HG02870 (cell line): ENCODE measurements around the gene WDR87.

Experiments
- ATAC-seq: cut with Tn5 transposase; IDR thresholded peaks from one replicate; pipeline ENCODE4 v1.9.1; 2021; ENCODE audit warnings: mild to moderate bottlenecking, moderate library complexity; ENCODE audit not compliant: unreplicated experiment

The WDR87 gene

GRCh38 chr19:37905946-37906868 lies at the start of gene WDR87:
Gene WDR87, minus strand, starts transcription at chr19:37906594. Its CDS starts 8,355 bp downstream, at chr19:37898239.
- ATAC-seq, result no peak

- no peak for ATAC-seq
Measured at GRCh38 chr19:37955986-37956385, 49.6 kb upstream of the WDR87 start.

GRCh38 chr19:37954421-37954874 lies 48.1 kb upstream of the WDR87 start:
- no peak for ATAC-seq

DNA sequence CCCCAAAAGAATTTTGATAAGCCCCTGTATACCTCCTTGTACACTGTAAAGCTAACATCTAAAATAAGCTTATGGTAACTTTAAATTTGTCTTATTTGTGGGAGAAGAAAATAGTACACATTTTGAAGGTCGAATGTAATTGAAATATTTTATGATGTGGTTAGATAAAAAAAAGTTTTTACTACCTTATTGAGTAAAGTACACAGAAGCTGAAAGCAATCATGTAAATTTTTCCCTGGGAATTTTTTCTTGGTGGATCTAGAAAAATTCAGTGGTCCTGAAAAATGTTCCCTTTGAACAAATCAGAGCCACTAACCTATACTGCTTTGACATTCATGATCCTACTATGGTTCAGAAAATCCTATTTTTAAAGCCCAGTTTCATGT lies 47.5 kb upstream of the WDR87 start:
- ATAC-seq, result no peak

DNA sequence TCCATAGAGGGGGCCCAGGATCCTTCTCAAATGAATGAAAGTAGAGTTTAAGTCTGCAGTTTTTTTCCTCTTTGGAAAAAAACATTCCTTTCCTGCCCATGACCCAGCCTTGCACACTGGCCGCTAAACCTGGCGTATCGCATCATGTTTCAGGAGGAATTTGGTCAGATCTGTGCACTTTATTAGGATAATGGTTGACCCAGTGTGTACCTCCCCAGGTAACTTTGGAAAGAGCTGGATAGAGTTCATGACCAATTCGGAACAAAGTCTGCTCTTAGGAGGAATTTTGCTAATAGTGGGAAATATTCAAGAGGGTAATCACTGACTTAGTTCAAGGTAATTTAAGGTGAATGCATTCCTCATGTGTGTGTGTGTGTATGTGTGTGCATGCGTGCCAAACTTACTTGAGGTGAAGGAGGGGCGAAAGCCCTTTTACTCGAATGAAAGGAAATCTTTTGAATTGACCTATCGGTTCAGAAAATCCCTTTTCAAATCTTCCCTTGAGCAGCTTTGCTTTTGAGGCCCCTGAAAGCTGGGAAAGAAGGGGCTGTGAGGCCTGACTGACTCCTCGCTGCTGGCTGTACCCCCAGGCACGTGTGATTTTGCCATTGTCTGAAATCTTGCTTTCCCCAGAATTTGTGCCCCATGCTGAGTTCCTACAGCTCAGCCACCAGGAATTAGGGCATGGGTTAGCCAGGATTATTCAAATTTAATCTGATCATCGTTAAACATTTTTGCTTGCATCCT lies 47.0 kb upstream of the WDR87 start:
- ATAC-seq, result no peak

- no peak for ATAC-seq
Measured at GRCh38 chr19:37951816-37952210, 45.4 kb upstream of the WDR87 start.

GRCh38 chr19:37950471-37951175 lies 44.2 kb upstream of the WDR87 start:
- no peak for ATAC-seq

GRCh38 chr19:37948362-37948761 lies 42.0 kb upstream of the WDR87 start:
- no peak for ATAC-seq

GRCh38 chr19:37947778-37948177 lies 41.4 kb upstream of the WDR87 start:
- no peak for ATAC-seq

DNA sequence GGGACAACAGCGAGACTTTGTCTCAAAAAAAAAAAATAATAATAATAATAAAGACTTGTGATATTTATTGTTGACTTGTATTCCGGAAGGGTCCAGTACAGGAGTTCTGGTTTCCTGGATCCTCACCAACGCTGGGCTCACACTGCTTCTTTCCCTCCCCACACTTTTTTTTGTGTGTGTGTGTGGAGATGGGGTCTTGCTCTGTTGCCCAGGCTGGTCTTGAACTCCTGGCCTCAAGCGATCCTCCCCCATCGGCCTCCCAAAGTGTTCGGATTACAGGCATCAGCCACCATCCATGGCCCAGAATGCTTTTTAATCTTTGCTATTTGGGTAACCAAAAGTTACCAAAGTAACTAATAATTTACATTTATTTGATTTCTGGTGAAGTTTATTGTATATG lies 39.7 kb upstream of the WDR87 start:
- ATAC-seq, result no peak

- no peak for ATAC-seq
Measured at GRCh38 chr19:37943480-37943879, 37.1 kb upstream of the WDR87 start.

GRCh38 chr19:37942516-37942902 lies 36.1 kb upstream of the WDR87 start:
- no peak for ATAC-seq

DNA sequence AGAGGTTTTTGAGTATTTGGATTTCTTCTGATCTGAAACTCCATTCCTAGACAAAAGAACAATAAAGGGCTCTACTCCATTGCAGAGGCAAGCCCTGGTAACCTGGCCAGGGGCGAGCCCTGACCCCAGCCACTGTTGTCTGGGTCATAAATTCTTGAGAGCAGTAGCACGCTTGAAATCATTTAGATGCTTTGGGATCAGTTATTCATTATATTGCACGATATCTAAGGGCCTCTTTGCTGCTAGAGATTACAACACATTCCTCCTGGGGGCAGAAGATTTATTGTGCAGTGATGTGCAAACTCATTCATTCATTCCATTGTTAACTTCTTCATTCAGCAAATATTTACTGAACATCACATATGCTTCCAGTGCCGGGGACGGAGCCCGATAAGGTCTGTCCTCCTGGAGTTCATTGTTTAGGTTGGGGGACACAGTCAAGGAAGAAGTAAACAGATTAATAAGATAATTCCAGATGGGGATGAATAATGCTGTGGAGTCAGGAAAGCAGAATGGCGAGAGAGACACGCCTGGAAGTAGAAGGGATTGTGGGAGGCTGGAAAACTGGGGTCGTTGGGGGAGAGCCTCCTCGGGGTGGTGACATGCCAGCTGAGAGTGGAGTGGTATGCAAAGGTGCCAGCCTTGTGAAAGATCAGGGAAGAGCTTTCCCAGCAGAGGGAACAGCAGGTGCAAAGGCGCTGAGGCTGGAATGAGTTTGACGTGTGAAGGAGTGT lies 35.6 kb upstream of the WDR87 start:
- no peak for ATAC-seq

DNA sequence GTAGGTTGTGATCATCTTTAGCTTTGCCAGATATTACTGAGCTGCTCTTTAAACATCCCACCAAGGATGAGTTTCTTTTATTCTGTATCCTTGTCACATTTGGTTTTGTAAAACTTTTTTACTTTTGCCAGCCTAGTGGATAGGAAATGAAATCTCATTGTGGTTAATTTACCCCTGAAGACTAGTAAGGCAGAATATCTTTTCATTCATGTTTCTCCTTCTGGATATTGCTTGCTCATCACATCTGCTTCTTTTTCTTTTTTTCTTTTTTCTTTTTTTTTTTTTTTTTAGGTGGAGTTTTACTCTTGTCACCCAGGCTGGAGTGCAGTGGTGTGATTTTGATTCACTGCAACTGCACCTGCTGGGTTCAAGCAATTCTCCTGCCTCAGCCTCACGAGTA lies 32.0 kb upstream of the WDR87 start:
- no peak for ATAC-seq

DNA sequence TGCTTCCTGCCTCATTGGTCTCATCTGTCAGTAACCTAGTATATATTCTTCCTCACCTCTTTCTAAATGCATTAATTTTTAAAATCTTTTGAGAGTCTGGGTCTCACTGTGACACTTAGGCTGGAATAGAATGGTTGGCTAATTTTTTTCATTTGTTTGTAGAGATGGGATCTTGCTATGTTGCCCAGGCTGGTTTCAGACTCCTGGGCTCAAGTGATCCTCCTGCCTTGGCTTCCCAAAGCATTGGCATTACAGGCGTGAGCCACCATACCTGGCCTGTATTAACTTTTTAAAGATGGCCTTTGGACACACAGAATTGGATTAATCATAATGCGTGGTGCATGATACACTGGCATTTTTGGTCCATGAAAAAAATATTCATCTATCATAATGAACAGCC lies 30.5 kb upstream of the WDR87 start:
- no peak for ATAC-seq

- ATAC-seq, result no peak
Measured at GRCh38 chr19:37936166-37936565, 29.8 kb upstream of the WDR87 start.

- ATAC-seq, result no peak
Measured at GRCh38 chr19:37935341-37935740, 28.9 kb upstream of the WDR87 start.

GRCh38 chr19:37933937-37934358 lies 27.6 kb upstream of the WDR87 start:
- no peak for ATAC-seq

- ATAC-seq, result no peak
Measured at GRCh38 chr19:37932985-37933936, 26.9 kb upstream of the WDR87 start.
